Astrocyte (in vitro differentiated cells and primary cell): ENCODE results near the gene NCK2.

Source experiments
- EZH2 ChIP-seq: IDR thresholded peaks from 2 replicates; pipeline ENCODE4 v1.6.1; 2012; ENCODE audit warnings: mild to moderate bottlenecking, low read length, inconsistent platforms; ENCODE audit not compliant: insufficient read depth
- TF ChIP-seq, protein P1 (sequence below): IDR thresholded peaks from 2 replicates; pipeline ENCODE4 v1.5.1; 2011; ENCODE audit warnings: low read depth, mild to moderate bottlenecking, inconsistent platforms, low read length, moderate library complexity; ENCODE audit not compliant: insufficient read depth

DNA sequence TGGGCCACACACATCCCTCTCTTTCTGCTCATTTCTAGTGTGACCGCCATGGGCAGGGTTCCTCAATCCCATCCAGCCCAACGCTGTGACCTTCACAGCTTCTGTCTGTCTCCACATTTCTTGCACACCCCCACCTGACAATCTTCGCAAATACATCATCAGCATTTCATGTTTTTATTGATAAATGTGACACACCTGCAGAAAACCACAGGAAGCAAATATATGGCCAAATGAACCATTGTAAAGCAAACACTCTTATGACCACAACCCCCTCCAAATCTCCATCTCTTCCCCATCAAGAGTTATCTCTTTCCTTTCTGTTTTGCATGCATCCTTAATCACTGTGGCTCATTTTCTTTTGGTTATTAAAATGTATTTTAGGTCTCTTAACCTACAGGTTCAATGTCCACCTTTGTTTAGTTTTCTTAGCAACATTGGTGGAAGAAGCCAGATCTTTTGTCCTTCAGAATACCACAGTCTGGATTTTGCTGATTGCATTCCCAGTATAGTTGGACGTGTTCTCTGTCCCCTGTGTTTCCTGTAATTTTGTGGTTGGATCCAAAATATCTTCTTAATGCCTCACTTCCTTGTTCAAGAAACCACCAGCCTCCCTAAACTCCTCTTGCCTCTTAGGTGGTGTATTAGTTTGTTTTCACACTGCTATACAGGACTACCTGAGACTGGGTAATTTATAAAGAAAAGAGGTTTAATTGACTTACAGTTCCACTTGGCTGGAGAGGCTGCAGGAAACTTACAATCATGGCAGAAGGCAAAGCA is 9.8 kb upstream of the NCK2 start:
- TF ChIP-seq, protein P1, sequence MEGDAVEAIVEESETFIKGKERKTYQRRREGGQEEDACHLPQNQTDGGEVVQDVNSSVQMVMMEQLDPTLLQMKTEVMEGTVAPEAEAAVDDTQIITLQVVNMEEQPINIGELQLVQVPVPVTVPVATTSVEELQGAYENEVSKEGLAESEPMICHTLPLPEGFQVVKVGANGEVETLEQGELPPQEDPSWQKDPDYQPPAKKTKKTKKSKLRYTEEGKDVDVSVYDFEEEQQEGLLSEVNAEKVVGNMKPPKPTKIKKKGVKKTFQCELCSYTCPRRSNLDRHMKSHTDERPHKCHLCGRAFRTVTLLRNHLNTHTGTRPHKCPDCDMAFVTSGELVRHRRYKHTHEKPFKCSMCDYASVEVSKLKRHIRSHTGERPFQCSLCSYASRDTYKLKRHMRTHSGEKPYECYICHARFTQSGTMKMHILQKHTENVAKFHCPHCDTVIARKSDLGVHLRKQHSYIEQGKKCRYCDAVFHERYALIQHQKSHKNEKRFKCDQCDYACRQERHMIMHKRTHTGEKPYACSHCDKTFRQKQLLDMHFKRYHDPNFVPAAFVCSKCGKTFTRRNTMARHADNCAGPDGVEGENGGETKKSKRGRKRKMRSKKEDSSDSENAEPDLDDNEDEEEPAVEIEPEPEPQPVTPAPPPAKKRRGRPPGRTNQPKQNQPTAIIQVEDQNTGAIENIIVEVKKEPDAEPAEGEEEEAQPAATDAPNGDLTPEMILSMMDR, result no peak
- no peak for TF ChIP-seq EZH2
